Stimulated activated CD8-positive, alpha-beta memory T cell treated with anti-CD3 and anti-CD28 coated beads, Interleukin-15, amount 100 ng/mL, for 4 hours (primary cell): ENCODE measurements around the gene HAT1.

Experiments
- DNase-seq, 2 donors: peaks; one replicate each; pipeline ENCODE4 v3.0.0-alpha.2; 2020; ENCODE audit warnings: low read depth in 2 of 2

Gene HAT1

DNA sequence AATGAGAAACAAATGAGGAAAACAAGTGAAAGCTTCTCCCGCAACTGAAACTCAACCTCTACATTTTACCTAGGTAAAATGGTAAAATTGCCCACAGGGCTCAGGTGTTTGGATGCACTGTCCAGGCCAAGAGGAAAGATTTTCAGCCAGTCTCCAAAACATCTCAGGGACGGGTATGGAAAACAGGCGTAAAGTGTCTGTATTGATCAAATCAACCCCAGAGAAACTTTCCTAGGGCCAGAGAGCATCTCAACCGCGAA is 361 bp upstream of the HAT1 start:
- DNase-seq: no peak

- no peak for DNase-seq
Observed at GRCh38 chr2:171923206-171923605, 945 bp downstream of the HAT1 start.

DNA sequence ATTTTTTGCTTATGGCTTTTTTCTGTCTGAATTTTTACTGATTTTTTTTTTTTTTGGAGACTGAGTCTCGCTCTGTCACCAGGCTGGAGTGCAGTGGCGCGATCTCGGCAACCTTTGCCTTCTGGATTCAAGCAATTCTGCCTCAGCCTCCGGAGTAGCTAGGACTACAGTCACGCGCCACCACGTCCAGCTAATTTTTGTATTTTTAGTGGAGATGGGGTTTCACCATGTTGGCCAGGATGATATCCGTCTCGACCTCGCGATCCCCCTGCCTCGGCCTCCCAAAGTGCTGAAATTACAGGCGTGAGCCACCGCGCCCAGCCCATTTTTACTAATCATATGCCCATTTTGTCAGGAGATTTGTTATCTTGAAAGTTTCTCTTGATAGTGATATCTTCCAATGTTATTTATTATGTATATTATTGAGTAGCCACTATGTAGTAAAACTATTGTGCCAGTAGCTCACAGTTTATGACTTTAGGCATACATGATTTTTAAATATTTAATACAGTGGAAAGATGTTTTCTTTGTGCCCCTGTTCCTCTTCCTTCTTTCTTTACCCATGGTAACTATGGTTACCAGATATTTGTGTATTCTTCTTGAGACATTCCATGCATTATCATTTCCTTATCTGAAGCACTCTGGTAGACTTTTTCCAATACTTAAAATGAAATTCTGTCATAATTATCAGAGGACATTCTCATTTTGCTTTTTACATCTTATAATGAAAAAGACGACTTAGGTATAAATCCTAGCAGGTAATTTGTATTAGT is 2.1 kb downstream of the HAT1 start:
- DNase-seq: no peak

DNA sequence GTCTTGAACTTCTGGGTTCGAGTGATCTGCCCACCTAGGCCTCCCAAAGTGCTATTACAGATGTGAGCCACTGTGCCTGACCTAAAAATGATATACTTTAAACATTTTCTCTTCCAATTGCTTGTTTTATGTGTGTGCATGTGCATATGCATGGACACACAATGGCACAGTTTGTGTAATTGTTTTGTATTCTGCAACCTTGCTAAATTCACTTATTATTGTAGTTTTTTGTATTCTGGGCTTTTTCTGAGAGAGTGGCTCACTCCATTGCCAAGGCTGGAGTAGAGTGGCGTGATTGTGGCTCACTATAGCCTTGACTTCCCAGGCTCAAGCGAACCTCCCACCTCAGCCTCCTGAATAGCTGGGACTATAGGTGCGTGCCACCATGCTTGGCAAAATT is 8.1 kb downstream of the HAT1 start:
- no peak for DNase-seq

- DNase-seq: no peak
Observed at GRCh38 chr2:171939058-171939742, 16.9 kb downstream of the HAT1 start.

DNA sequence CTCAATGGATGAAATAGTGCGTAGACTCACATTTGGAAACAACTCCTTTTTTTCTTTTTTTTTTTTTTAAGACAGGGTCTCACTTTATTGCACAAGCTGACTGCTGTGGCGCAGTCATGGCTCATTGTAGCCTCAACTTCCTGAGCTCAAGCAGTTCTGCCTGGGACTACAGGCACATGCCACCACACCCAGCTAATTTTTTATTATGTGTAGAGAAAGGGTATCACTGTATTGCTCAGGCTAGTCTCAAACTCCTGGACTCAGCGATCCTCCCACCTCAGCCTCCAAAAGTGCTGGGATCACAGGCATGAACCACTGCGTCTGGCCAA is 17.4 kb downstream of the HAT1 start:
- no peak for DNase-seq

DNA sequence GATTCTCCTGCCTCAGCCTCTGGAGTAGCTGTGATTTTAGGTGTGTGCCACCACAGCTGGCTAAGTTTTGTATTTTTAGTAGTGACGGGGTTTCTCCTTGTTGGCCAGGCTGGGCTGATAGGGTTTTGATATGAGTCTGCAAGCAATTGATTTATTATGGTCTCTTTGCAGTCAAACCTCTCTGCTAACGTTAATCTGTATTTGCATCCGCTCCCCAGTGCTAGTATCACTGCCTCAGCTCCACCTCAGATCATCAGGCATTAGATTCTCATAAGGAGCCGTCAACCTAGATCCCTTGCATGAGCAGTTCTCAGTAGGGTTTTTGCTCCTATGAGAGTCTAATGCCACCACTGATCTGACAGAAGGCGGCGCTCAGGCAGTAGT is 19.0 kb downstream of the HAT1 start:
- DNase-seq: no peak

- DNase-seq: no peak
Observed at GRCh38 chr2:171943869-171944268, 21.6 kb downstream of the HAT1 start.

DNA sequence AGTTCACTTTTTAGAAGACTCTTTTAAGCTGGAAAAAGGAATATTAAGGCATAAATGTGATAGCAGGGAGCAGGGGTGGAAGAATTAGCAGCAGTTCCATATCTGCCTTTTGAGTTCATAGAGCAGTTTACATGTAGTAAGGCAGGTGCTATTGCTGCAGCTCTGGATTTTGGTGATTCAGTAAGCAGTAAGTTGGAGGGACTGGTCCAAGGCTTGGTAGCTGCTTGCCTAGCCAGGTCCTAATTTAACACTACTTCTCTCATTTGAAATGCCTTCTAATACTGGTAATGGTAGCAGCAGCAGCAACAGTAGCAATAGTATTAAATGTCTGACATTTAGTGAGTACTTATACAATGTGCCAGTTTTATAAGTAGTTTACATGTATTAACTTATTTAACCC is 30.0 kb downstream of the HAT1 start:
- no peak for DNase-seq

- DNase-seq: no peak
Observed at GRCh38 chr2:171952748-171953147, 30.5 kb downstream of the HAT1 start.

GRCh38 chr2:171956135-171956825 is 34.0 kb downstream of the HAT1 start:
- no peak for DNase-seq

DNA sequence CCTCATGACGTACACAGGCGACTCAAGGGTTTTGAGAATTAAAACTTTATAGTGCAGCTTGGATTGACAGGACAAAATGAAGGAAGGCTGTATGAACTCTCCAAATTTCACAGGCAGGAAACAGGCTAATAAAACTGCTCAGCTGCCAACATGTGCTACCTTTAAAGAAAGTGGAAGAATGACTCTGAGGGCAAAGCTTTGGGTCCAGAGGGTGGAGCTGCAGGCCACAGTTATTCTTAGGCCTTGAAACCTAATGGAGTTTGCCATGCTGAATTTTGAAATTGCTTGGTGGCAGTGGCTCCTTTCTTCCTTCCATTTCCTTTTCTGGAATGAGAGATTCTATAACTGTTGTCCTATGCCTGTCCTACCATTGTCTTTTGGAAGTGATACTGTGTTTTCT is 34.8 kb downstream of the HAT1 start:
- DNase-seq: no peak

DNA sequence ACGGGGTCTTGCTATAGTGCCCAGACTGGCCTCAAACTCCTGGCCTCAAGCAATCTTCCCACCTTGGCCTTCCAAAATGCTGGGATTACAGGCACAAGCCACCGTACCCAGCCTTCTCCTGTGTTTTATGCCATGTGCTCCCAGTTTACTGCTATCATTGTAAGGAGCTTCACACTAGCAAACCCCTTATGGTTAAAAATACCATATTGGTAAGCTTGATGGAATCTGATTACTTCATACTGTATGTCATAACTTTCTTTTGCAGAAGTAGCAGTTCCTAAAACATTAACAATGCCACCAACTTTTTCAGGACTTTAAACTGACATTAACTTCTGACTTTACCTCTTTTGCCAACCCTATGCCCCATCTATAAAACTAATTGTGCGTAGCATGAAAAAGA is 36.2 kb downstream of the HAT1 start:
- DNase-seq: no peak

DNA sequence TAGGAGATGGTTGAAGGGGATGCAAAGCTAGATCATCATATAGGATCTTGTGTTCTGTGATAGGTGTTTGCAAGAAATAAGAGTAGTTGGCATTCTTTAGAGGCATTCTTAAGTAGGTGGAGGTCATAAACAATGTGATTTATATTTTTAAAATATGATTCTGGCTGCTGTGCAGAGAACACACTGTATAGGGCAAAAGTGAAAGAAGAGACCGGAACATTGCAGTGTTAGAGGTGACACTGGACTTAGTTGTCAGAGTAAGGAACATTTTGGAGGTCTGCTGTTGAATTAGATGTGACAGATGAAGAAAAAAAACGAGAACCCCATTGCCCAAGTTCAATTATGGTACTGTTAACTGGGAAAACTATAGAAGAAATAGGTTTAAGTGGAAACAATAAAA is 37.7 kb downstream of the HAT1 start:
- DNase-seq: no peak

DNA sequence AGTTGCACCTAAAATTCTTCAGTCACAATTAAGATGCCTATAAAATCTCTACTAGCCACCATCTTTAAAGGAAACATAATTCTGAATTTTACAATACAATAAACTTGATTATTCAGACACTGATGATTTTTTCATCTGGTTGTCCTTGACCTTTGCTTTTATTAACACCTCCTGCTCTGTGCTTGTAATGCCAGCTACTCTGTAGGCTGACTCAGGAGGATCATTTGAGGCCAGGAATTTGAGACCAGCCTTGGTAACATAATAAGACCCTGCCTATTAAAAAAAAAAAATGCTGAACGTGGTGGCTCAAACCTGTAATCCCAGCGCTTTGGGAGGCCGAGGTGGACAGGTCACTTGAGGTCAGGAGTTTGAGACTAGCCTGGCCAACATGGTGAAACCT is 38.3 kb downstream of the HAT1 start:
- DNase-seq: no peak

DNA sequence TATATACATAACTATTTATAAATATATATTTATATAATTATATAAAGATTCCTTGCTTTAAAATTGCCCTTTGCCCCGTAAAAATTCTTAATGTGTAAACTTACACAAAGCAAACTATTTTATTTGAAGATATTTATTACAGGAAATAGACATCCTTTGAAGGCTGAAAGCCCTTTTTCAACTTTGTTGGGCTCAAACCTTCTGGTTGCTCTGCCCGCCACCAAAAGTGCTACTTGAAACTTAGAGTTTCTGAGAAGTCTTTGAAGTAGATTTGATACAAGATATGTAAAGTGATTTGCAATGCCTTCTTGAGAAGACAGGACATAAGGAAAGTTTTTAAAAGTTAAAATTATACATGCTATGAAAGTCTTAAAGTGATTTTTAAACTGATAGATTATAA is 40.9 kb downstream of the HAT1 start:
- DNase-seq: no peak

GRCh38 chr2:171964308-171964707 is 42.0 kb downstream of the HAT1 start:
- no peak for DNase-seq

- no peak for DNase-seq
Observed at GRCh38 chr2:171965238-171965637, 43.0 kb downstream of the HAT1 start.

GRCh38 chr2:171965661-171966060 is 43.4 kb downstream of the HAT1 start:
- no peak for DNase-seq

DNA sequence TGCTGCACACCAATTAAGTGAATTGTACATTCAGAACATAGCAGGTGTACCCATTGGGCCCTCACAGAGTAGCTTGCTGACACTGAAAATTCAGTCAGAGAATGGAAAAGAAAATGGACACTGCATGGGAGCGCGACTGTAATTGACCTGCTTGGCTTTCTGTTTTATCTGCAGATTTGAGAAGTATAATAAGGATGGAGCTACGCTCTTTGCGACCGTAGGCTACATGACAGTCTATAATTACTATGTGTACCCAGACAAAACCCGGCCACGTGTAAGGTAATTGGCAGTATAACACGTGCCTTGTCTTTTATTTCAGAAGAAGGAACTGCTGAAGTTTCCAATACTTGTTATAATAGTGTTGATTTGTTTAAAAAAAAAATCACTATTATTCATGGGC is 44.0 kb downstream of the HAT1 start:
- no peak for DNase-seq

DNA sequence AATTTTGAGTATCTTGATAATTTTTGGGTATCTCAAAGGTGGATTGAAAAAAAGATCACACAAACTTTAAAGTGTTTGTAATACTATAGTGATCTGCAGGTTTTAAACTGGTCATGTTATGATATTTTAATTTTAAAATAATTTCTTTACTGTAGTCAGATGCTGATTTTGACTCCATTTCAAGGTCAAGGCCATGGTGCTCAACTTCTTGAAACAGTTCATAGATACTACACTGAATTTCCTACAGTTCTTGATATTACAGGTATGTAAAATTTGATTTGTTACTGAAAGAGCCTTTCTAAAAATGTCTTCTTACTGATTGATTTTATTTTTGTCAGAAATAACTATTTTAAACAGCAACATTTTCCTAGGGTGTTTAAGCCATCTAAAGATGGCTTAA is 44.4 kb downstream of the HAT1 start:
- DNase-seq: no peak

- DNase-seq: no peak
Observed at GRCh38 chr2:171968509-171968908, 46.2 kb downstream of the HAT1 start.

GRCh38 chr2:171972329-171972982 is 50.2 kb downstream of the HAT1 start:
- no peak for DNase-seq
